ENCODE measurements around the gene OSTN.
"Not testable (repeated sequence)": the region's sequence is repeated elsewhere in the genome, so short reads cannot be mapped to it uniquely, and the experiment has no call there.

OSTN gene

GRCh38 chr3:191269289-191270085, 70.4 kb downstream of the OSTN start:
- DNase-seq, result no peak

GRCh38 chr3:191275244-191275643, 76.2 kb downstream of the OSTN start:
- not testable (repeated sequence) for DNase-seq

- no peak for DNase-seq
Observed at GRCh38 chr3:191275751-191276150, 76.7 kb downstream of the OSTN start.

- DNase-seq, result no peak
Observed at GRCh38 chr3:191280111-191280510, 81.1 kb downstream of the OSTN start.

- DNase-seq, result no peak
Observed at GRCh38 chr3:191280882-191281281, 81.8 kb downstream of the OSTN start.

GRCh38 chr3:191282251-191283185, 83.5 kb downstream of the OSTN start:
- no peak for DNase-seq

GRCh38 chr3:191283400-191283799, 84.4 kb downstream of the OSTN start:
- DNase-seq, result no peak

GRCh38 chr3:191290311-191291025, 91.4 kb downstream of the OSTN start:
- no peak for DNase-seq

- no peak for DNase-seq
Observed at GRCh38 chr3:191292243-191293015, 93.4 kb downstream of the OSTN start.

- DNase-seq, result no peak
Observed at GRCh38 chr3:191294291-191294690, 95.2 kb downstream of the OSTN start.

GRCh38 chr3:191296041-191296541, 97.0 kb downstream of the OSTN start:
- no peak for DNase-seq

GRCh38 chr3:191298846-191299245, 99.8 kb downstream of the OSTN start:
- no peak for DNase-seq

- no peak for DNase-seq
Observed at GRCh38 chr3:191300422-191300821, 101.4 kb downstream of the OSTN start.

- no peak for DNase-seq
Observed at GRCh38 chr3:191301017-191301416, 102.0 kb downstream of the OSTN start.

GRCh38 chr3:191301782-191302411, 102.9 kb downstream of the OSTN start:
- no peak for DNase-seq

GRCh38 chr3:191302451-191302850, 103.4 kb downstream of the OSTN start:
- no peak for DNase-seq

GRCh38 chr3:191303596-191303995, 104.6 kb downstream of the OSTN start:
- no peak for DNase-seq

GRCh38 chr3:191306428-191306827, 107.4 kb downstream of the OSTN start:
- no peak for DNase-seq

GRCh38 chr3:191307341-191307740, 108.3 kb downstream of the OSTN start:
- DNase-seq, result no peak

GRCh38 chr3:191313296-191313695, 114.3 kb downstream of the OSTN start:
- no peak for DNase-seq

- DNase-seq, result no peak
Observed at GRCh38 chr3:191314109-191314728, 115.2 kb downstream of the OSTN start.
